DOHH2 (cell line): ENCODE data around the gene ANKRD18B.
"Not testable (repeated sequence)": the region's sequence is repeated elsewhere in the genome, so short reads cannot be mapped to it uniquely, and the experiment has no call there.

ENCODE experiments used
- H3F3A ChIP-seq: fragments of 200-600 bp; sonication (generic), shearing (Covaris generic); 2 replicates; pipeline ENCODE4 v1.6.0; 2016; ENCODE audit warnings: antibody characterized with exemption, mild to moderate bottlenecking; ENCODE audit not compliant: control insufficient read depth, insufficient read depth
- H3K27ac ChIP-seq: fragments of 200-600 bp; sonication (generic); 2 replicates; pipeline ENCODE4 v1.5.1; 2014; ENCODE audit warnings: low read depth, mild to moderate bottlenecking, low read length, moderate library complexity
- H3K27me3 ChIP-seq: fragments of 200-600 bp; sonication (generic); 2 replicates; pipeline ENCODE4 v1.6.1; 2014; ENCODE audit warnings: mild to moderate bottlenecking, low read length, mixed read lengths; ENCODE audit not compliant: control insufficient read depth
- H3K36me3 ChIP-seq: fragments of 200-600 bp; sonication (generic); 2 replicates; pipeline ENCODE4 v1.6.1; 2014; ENCODE audit warnings: mild to moderate bottlenecking, low read length, moderate library complexity, mixed read lengths; ENCODE audit not compliant: control insufficient read depth
- H3K4me1 ChIP-seq: fragments of 200-600 bp; sonication (generic); 2 replicates; pipeline ENCODE4 v1.6.1; 2014; ENCODE audit warnings: mild to moderate bottlenecking, low read length, mixed read lengths; ENCODE audit not compliant: control insufficient read depth
- H3K4me2 ChIP-seq: fragments of 200-600 bp; sonication (generic); 2 replicates; pipeline ENCODE4 v1.6.0; 2014; ENCODE audit warnings: mild to moderate bottlenecking, low read length, moderate library complexity
- H3K4me3 ChIP-seq: fragments of 200-600 bp; sonication (generic); 2 replicates; pipeline ENCODE4 v1.5.1; 2014; ENCODE audit warnings: mild to moderate bottlenecking, low read length, mixed read lengths
- H3K79me2 ChIP-seq: fragments of 200-600 bp; sonication (generic); 2 replicates; pipeline ENCODE4 v1.6.1; 2014; ENCODE audit warnings: mild to moderate bottlenecking, low read length, mixed read lengths; ENCODE audit not compliant: control insufficient read depth
- H3K9me2 ChIP-seq: fragments of 200-600 bp; sonication (generic); replicated peaks from 2 replicates; pipeline ENCODE4 v1.6.1; 2014; ENCODE audit warnings: mild to moderate bottlenecking, low read length, mixed read lengths; ENCODE audit not compliant: control insufficient read depth
- H3K9me3 ChIP-seq: fragments of 200-600 bp; sonication (generic); 2 replicates; pipeline ENCODE4 v1.6.1; 2014; ENCODE audit warnings: antibody characterized with exemption, low read length, mixed read lengths; ENCODE audit not compliant: control insufficient read depth, insufficient read depth
- H4K20me1 ChIP-seq: fragments of 200-600 bp; sonication (generic); 2 replicates; pipeline ENCODE4 v1.6.0; 2014; ENCODE audit warnings: low read depth, mild to moderate bottlenecking, antibody characterized with exemption, low read length, moderate library complexity; ENCODE audit not compliant: control insufficient read depth, insufficient read depth
- EZH2phosphoT487 ChIP-seq: fragments of 200-600 bp; sonication (generic); IDR thresholded peaks from 2 replicates; pipeline ENCODE4 v1.6.1; 2017; ENCODE audit warnings: borderline replicate concordance, mild to moderate bottlenecking, antibody characterized with exemption, low read length, moderate library complexity, mixed read lengths
- TF ChIP-seq, protein P1 (sequence below): fragments of 200-600 bp; sonication (generic); IDR thresholded peaks from one replicate; pipeline ENCODE4 v1.5.1; 2014; ENCODE audit warnings: antibody characterized with exemption, mild to moderate bottlenecking, low read depth, low read length; ENCODE audit not compliant: poor library complexity, severe bottlenecking

The ANKRD18B gene

GRCh38 chr9:33604249-33604648 is 80.2 kb downstream of the ANKRD18B start:
- not testable (repeated sequence) for H3K4me2 ChIP-seq, H3K36me3 ChIP-seq, H3K79me2 ChIP-seq, H3F3A ChIP-seq, H3K9me3 ChIP-seq, H3K4me1 ChIP-seq, H3K27ac ChIP-seq, H4K20me1 ChIP-seq, H3K4me3 ChIP-seq, H3K27me3 ChIP-seq, H3K9me2 ChIP-seq
- TF ChIP-seq, protein P1, sequence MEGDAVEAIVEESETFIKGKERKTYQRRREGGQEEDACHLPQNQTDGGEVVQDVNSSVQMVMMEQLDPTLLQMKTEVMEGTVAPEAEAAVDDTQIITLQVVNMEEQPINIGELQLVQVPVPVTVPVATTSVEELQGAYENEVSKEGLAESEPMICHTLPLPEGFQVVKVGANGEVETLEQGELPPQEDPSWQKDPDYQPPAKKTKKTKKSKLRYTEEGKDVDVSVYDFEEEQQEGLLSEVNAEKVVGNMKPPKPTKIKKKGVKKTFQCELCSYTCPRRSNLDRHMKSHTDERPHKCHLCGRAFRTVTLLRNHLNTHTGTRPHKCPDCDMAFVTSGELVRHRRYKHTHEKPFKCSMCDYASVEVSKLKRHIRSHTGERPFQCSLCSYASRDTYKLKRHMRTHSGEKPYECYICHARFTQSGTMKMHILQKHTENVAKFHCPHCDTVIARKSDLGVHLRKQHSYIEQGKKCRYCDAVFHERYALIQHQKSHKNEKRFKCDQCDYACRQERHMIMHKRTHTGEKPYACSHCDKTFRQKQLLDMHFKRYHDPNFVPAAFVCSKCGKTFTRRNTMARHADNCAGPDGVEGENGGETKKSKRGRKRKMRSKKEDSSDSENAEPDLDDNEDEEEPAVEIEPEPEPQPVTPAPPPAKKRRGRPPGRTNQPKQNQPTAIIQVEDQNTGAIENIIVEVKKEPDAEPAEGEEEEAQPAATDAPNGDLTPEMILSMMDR = peak; percentile 22

DNA sequence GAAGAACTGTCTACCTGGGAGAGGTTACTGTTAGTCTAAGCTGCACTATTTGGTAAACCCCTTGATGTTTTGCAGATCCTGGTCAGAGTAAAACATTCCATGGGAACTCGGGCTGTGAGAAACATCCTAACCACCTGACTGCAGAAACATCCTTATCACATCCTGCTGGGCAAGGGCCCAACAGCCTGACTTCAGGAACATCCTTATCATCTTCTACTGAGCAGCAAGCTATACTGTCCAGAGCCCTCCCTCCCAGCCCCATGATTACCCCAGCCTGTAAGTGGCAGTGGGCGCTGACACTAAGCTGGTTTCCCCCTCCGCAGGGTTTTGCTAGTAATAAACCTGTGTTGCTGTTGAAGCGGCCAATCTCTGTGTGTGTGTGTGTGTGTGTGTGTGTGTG is 80.9 kb downstream of the ANKRD18B start:
- not testable (repeated sequence) for H3K79me2 ChIP-seq, H3K27me3 ChIP-seq, H3K4me3 ChIP-seq, H3K36me3 ChIP-seq, H3K9me2 ChIP-seq, H4K20me1 ChIP-seq, H3K27ac ChIP-seq, H3F3A ChIP-seq, H3K4me1 ChIP-seq, H3K4me2 ChIP-seq, H3K9me3 ChIP-seq

- H4K20me1 ChIP-seq = no peaks in the 10 kb centered on the region
- no peaks in the 10 kb centered on the region for H3K36me3 ChIP-seq
- H3F3A ChIP-seq = no peaks in the 10 kb centered on the region
- no peak overlapping the region for H3K4me3 ChIP-seq
- H3K9me3 ChIP-seq = no peaks in the 10 kb centered on the region
- no peaks in the 10 kb centered on the region for H3K4me1 ChIP-seq
- H3K79me2 ChIP-seq = no peaks in the 10 kb centered on the region
- TF ChIP-seq, protein P1 = no peak
- TF ChIP-seq EZH2phosphoT487 = no peak
- peaks cover 6% of the 10 kb centered on the region; the same call in 1 of the 2 replicates for H3K27me3 ChIP-seq
- no peaks in the 10 kb centered on the region for H3K9me2 ChIP-seq
- no peak overlapping the region for H3K4me2 ChIP-seq
- H3K27ac ChIP-seq = no peak overlapping the region
Measured at GRCh38 chr9:33611358-33611757, 87.3 kb downstream of the ANKRD18B start.

DNA sequence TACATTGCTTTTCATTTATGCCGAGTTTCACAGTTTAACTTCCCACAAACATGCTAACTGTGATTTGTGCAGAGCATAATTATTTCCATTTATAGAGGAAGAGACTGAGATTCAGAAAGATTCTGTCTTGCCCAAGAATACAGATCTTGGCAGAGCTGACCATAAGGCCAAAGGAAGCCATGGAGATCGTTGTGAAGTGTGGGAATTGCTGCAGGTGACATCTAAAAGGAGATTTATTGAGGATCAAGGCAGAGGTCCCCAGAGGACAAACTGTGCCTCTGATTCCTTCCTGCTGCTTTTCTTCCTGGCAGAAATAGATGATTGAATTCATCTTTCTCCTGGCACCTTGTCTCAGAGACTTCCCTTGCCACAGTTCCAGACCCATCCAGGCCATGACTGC is 88.4 kb downstream of the ANKRD18B start:
- not testable (repeated sequence) for H3K4me3 ChIP-seq, H3K9me3 ChIP-seq, H3K9me2 ChIP-seq, H3F3A ChIP-seq, H3K4me2 ChIP-seq, H3K4me1 ChIP-seq, H3K27me3 ChIP-seq, H3K79me2 ChIP-seq, H3K36me3 ChIP-seq, H4K20me1 ChIP-seq, H3K27ac ChIP-seq
